Measurements from ENCODE around the gene NUFIP1. TPM values are rescaled to one million over a fixed set of nuclear protein-coding genes. Genes with fewer than 3 reads are reported as not detected.
"Not testable (repeated sequence)": the region's sequence is repeated elsewhere in the genome, so short reads cannot be mapped to it uniquely, and the experiment has no call there.

The NUFIP1 gene
- total RNA-seq (2012; rRNA removed) = 3.3 and 3.8 TPM in 2 replicates

DNA sequence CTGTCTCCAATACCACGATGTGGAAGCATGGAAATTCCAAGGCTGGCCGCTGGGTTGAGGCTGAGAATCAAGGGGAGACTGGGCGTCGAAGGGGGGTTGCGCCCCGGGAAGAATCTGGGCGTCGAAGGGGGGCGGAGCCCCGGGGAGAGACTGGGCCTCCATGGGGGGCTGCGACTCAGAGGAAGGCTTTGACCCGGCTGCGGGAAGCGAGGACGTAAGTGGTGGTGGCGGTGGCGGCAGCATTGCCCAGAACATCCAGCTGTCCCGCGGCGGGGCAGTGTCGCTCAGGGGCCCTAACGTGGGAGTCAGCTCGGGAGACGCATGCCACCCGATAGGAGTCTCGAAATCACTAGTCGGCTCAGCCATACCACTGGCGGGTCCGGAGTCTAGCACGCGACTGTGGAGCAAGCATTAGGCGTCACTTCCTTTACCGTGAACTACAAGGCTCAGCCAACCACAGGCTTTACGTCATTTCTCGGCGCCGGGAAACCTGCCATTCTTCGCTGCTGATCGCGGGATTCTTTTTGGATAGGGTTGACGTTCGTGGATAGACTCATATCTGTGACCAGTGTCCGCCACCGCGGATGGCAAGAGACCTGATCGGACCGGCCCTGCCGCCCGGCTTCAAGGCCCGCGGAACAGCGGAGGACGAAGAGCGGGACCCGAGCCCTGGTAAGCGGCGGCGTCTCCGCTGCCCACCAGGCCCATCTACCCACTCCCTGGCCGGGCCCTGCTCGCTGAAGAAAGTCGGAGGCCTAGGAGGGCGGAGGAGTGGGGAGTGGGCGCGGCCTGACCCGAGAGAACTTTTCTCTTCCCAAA, at the start of gene NUFIP1, which contains the start of gene GPALPP1:
TSS of gene NUFIP1 (minus strand) at position 401 of the 819 bp plus-strand sequence. CDS start at position 366, 35 bp downstream.
TSS of gene GPALPP1 (plus strand) at position 468 of the 819 bp plus-strand sequence. CDS start at position 585, 117 bp downstream.
- Histone ChIP-seq H3K4me1 (ENCODE audit: control insufficient read depth, insufficient read depth, low read length) (peaks cover 18% of the 10 kb centered on the region), H3K9me3 (replicated peaks; ENCODE audit: low read length) (no peaks in the 10 kb centered on the region), H3K27me3 (ENCODE audit: control insufficient read depth, insufficient read depth, low read length) (no peaks in the 10 kb centered on the region), H3K9ac (ENCODE audit: low read depth, low read length) (peak within 1 kb of the TSS; percentile 97), H3K4me3 (ENCODE audit: low read length) (peak within 1 kb of the TSS; percentile 92), H3K4me2 (ENCODE audit: low read length) (peak within 1 kb of the TSS; percentile 89), H3K36me3 (ENCODE audit: insufficient read depth, low read length) (peaks cover 8% of the 10 kb centered on the region)

DNA sequence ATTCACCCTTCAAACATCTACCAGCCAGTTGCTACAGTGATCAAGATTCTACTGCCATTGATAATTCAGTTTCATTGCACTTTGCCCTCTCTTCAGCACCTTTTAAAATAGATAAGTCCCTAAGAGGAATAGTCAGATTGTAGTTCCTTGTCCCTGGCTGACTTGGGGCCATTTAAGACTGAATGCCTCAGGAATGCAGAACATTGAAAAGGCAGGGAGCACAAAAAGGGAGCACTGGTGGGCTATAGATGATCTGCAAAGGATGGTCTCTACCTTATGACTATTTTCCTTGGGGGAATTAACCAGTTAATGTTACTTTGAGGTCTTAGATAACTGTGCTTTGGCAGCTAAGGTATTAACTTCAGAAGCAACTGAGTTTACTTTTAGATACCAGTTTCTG, 46.9 kb upstream of the NUFIP1 start:
- no peaks in the 10 kb centered on the region for H3K27me3 ChIP-seq (ENCODE audit: control insufficient read depth, insufficient read depth, low read length)

DNA sequence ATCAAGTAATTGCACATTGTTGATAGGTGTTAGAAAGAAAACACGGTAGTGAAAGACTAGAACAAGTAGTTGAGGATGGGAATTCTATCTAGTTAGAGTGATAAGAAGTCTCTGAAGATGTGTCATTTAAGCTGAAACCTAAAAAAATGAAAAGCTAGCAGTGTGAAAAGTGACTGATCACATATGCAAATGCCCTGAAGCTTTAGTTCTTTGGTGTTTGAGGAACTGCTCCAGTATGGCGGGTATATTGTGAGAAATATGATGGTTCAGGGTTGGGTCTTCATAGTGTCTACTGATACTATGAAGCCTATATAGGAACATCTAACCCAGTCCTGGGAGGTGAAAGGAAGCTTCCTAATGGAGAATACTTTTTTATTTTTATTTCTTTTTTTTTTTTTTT, 45.1 kb upstream of the NUFIP1 start:
- Histone ChIP-seq H3K4me3 (ENCODE audit: low read length) (no peak overlapping the region), H3K27me3 (ENCODE audit: control insufficient read depth, insufficient read depth, low read length) (no peaks in the 10 kb centered on the region), H3K4me1 (ENCODE audit: control insufficient read depth, insufficient read depth, low read length) (no peaks in the 10 kb centered on the region), H3K9me3 (replicated peaks; ENCODE audit: low read length) (no peaks in the 10 kb centered on the region), H3K9ac (ENCODE audit: low read depth, low read length) (no peak overlapping the region), H3K36me3 (ENCODE audit: insufficient read depth, low read length) (peaks cover 5% of the 10 kb centered on the region), H3K4me2 (ENCODE audit: low read length) (no peak overlapping the region)

More for the DNA sequence above, 46.9 kb upstream of the NUFIP1 start:
- peaks cover 5% of the 10 kb centered on the region for H3K36me3 ChIP-seq (ENCODE audit: insufficient read depth, low read length)
- peaks cover 5% of the 10 kb centered on the region for H3K4me1 ChIP-seq (ENCODE audit: control insufficient read depth, insufficient read depth, low read length)
- H3K4me2 ChIP-seq (ENCODE audit: low read length) = no peak overlapping the region
- H3K4me3 ChIP-seq (ENCODE audit: low read length) = no peak overlapping the region
- H3K9ac ChIP-seq (ENCODE audit: low read depth, low read length) = no peak overlapping the region
- no peaks in the 10 kb centered on the region for H3K9me3 ChIP-seq (replicated peaks; ENCODE audit: low read length)

DNA sequence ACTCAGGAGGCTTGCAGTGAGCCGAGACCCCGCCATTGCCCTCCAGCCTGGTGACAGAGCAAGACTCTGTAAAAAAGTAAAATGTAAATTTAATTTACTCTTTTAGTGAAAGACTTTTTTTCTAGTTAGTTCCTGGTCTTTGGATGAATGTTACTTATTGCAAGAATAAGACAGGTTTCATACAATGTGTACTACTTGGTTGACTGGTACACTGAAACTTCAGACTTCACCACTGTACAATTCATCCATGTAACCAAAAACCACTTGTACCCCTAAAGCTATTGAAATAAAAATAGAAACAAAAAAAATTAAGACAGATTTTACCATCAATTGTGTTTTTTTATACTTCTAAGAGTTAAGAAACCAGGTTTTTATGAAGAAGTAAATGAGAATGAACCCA, 35.6 kb upstream of the NUFIP1 start:
- no peaks in the 10 kb centered on the region for H3K27me3 ChIP-seq (ENCODE audit: control insufficient read depth, insufficient read depth, low read length)
- H3K9me3 ChIP-seq (replicated peaks; ENCODE audit: low read length) = no peaks in the 10 kb centered on the region
- H3K9ac ChIP-seq (ENCODE audit: low read depth, low read length) = no peak overlapping the region
- peaks cover 15% of the 10 kb centered on the region for H3K36me3 ChIP-seq (ENCODE audit: insufficient read depth, low read length)
- no peaks in the 10 kb centered on the region for H3K4me1 ChIP-seq (ENCODE audit: control insufficient read depth, insufficient read depth, low read length)
- H3K4me3 ChIP-seq (ENCODE audit: low read length) = no peak overlapping the region
- no peak overlapping the region for H3K4me2 ChIP-seq (ENCODE audit: low read length)

DNA sequence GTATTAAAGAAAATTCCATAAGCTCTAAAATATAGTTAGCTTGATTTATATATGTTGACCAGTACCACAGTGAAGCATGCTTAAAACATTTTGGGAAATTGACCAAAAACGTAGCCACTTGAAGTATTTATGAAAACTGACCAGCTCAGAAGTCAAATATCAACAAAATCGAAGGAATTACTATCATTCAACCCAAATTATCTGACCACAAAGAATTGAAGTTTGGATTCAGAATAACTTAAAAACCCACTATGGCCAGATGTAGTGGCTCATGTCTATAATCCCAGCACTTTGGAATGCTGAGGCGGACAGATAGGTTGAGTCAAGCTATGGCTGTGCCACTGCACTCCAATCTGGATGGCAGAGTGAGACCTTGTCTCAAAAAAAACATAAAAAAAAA, 32.0 kb upstream of the NUFIP1 start:
- H3K4me2 ChIP-seq (ENCODE audit: low read length) = no peak overlapping the region
- no peak overlapping the region for H3K9ac ChIP-seq (ENCODE audit: low read depth, low read length)
- H3K4me3 ChIP-seq (ENCODE audit: low read length) = no peak overlapping the region
- peaks cover 20% of the 10 kb centered on the region for H3K36me3 ChIP-seq (ENCODE audit: insufficient read depth, low read length)
- H3K4me1 ChIP-seq (ENCODE audit: control insufficient read depth, insufficient read depth, low read length) = no peaks in the 10 kb centered on the region
- H3K27me3 ChIP-seq (ENCODE audit: control insufficient read depth, insufficient read depth, low read length) = no peaks in the 10 kb centered on the region
- no peaks in the 10 kb centered on the region for H3K9me3 ChIP-seq (replicated peaks; ENCODE audit: low read length)

DNA sequence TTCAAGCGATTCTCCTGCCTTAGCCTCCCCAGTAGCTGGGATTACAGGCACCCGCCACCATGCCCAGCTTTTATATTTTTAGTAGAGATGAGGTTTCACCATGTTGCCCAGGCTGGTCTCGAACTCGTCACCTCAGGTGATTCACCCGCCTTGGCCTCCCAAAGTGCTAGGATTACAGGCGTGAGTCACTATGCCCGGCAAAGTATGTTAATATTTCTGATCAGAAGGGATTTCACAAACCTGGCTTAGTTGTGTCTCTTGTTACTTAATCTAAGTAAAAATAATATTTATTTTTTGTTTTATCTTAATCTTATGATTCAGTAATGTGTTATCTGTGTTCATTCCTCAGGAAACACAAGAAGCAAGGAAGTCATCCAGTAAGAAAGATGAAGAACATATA, 30.7 kb upstream of the NUFIP1 start:
- not testable (repeated sequence) for H3K4me3 ChIP-seq (ENCODE audit: low read length); H3K4me2 ChIP-seq (ENCODE audit: low read length); H3K27me3 ChIP-seq (ENCODE audit: control insufficient read depth, insufficient read depth, low read length); H3K9ac ChIP-seq (ENCODE audit: low read depth, low read length); H3K9me3 ChIP-seq (replicated peaks; ENCODE audit: low read length); H3K4me1 ChIP-seq (ENCODE audit: control insufficient read depth, insufficient read depth, low read length)
- H3K36me3 ChIP-seq (ENCODE audit: insufficient read depth, low read length) = peaks cover 20% of the 10 kb centered on the region

DNA sequence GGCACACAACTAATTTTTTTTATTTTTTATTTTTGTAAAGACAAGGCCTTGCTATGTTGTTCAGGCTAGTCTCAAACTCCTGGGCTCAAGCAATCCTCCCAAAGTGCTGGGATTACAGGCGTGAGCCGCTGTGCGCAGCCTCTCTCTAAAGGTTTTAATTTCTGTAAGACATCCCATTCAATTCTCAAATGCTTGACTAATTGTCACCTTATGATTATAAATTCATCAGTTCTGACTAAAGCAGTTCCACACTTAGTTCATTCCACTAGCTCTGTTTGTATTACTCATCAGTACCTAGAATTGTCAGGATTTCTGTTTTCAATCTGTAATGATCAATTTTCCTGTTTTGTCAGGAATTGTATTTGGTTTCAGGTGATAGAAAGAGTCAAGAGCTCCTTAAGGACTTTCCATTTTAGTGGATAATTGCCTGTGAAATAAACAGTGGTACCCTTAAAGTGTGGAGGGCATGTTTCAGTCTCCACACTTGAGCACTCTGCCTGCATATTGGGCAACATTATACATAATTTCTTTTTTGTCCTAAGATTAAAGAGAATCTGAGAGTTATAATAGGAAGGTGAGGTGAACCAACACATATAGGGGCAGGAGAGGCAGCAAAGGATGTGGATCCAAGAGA, 27.6 kb upstream of the NUFIP1 start:
- H3K4me2 ChIP-seq (ENCODE audit: low read length) = no peak overlapping the region
- H3K36me3 ChIP-seq (ENCODE audit: insufficient read depth, low read length) = peaks cover 22% of the 10 kb centered on the region
- no peak overlapping the region for H3K4me3 ChIP-seq (ENCODE audit: low read length)
- H3K27me3 ChIP-seq (ENCODE audit: control insufficient read depth, insufficient read depth, low read length) = no peaks in the 10 kb centered on the region
- no peaks in the 10 kb centered on the region for H3K9me3 ChIP-seq (replicated peaks; ENCODE audit: low read length)
- no peak overlapping the region for H3K9ac ChIP-seq (ENCODE audit: low read depth, low read length)
- no peaks in the 10 kb centered on the region for H3K4me1 ChIP-seq (ENCODE audit: control insufficient read depth, insufficient read depth, low read length)

DNA sequence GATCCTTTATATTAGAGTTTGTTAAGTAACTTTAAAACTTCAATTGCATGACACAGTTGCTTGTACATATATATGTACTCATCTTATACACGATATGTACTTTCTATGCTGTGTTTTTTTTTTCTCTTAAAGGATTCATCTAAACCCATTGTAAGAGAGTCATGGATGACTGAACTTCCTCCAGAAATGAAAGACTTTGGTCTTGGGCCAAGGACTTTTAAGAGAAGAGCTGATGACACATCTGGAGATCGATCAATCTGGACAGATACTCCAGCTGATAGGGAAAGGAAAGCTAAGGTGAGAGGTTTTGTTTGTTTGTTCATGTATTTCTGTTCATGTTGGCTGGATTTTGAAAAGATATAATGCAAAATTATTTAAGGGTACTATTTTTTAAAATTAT, 26.0 kb upstream of the NUFIP1 start:
- Histone ChIP-seq H3K4me1 (ENCODE audit: control insufficient read depth, insufficient read depth, low read length) (no peaks in the 10 kb centered on the region), H3K36me3 (ENCODE audit: insufficient read depth, low read length) (peaks cover 23% of the 10 kb centered on the region), H3K9ac (ENCODE audit: low read depth, low read length) (no peak overlapping the region), H3K4me3 (ENCODE audit: low read length) (no peak overlapping the region), H3K27me3 (ENCODE audit: control insufficient read depth, insufficient read depth, low read length) (no peaks in the 10 kb centered on the region), H3K4me2 (ENCODE audit: low read length) (no peak overlapping the region), H3K9me3 (replicated peaks; ENCODE audit: low read length) (no peaks in the 10 kb centered on the region)

DNA sequence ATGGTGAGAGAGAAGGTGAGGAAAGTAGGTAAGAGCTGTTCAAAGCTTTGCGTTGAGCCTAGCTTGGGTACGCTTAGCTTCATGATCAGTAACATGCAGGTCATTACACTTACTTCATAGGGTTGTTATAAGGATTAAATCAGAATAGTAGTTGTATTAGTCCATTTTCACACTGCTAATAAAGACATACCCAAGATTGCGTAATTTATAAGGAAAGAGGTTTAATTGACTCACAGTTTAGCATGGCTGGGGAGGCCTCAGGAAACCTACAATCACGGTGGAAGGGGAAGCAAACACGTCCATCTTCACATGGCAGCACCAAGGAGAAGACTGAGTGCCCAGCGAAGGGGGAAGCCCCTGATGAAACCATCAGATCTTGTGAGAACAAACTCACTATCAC, 21.9 kb upstream of the NUFIP1 start:
- H3K9me3 ChIP-seq (replicated peaks; ENCODE audit: low read length) = no peaks in the 10 kb centered on the region
- no peaks in the 10 kb centered on the region for H3K27me3 ChIP-seq (ENCODE audit: control insufficient read depth, insufficient read depth, low read length)
- H3K4me3 ChIP-seq (ENCODE audit: low read length) = no peak overlapping the region
- H3K9ac ChIP-seq (ENCODE audit: low read depth, low read length) = no peak overlapping the region
- H3K4me2 ChIP-seq (ENCODE audit: low read length) = no peak overlapping the region
- H3K4me1 ChIP-seq (ENCODE audit: control insufficient read depth, insufficient read depth, low read length) = no peaks in the 10 kb centered on the region
- H3K36me3 ChIP-seq (ENCODE audit: insufficient read depth, low read length) = peaks cover 33% of the 10 kb centered on the region

DNA sequence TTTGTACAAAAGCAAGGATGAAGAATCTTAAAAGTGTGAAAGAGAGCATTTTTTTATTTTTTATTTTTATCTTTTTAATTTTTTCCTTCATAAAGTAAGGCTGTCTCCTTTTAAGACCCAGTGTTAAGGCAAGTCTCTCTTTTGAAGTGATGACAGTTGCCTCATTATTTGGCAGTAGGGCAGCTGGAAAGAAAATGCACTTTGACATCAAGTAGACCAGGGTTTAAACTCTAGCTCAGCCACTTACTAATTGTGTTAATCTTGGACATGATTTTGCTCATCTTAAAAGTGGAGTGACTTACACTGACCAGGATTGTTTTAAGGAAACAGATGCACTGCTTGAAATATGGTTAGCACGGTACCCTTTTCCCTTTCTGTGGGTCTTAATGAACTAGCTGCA, 18.6 kb upstream of the NUFIP1 start:
- H3K4me2 ChIP-seq (ENCODE audit: low read length) = no peak overlapping the region
- H3K4me3 ChIP-seq (ENCODE audit: low read length) = no peak overlapping the region
- H3K9me3 ChIP-seq (replicated peaks; ENCODE audit: low read length) = no peaks in the 10 kb centered on the region
- no peaks in the 10 kb centered on the region for H3K27me3 ChIP-seq (ENCODE audit: control insufficient read depth, insufficient read depth, low read length)
- H3K4me1 ChIP-seq (ENCODE audit: control insufficient read depth, insufficient read depth, low read length) = no peaks in the 10 kb centered on the region
- peaks cover 31% of the 10 kb centered on the region for H3K36me3 ChIP-seq (ENCODE audit: insufficient read depth, low read length)
- no peak overlapping the region for H3K9ac ChIP-seq (ENCODE audit: low read depth, low read length)

DNA sequence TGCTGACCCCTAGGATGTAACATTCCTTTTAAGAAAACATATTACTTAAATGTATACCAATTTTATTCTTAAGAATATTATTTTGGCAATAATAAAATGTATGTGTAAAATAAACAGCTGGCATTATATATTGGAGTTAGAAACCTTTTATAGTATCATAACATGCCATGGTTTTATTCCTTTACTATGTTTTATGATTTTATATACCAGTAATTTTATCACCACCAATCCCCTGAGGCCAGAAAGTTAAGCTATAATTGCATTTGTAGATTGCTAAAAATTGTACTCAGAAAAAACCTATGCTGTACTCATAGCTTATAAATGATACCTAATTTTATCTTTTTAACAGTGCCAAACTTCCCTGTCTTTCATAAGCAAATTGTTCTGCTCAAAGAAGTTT, 18.0 kb upstream of the NUFIP1 start:
- Histone ChIP-seq H3K27me3 (ENCODE audit: control insufficient read depth, insufficient read depth, low read length) (no peaks in the 10 kb centered on the region), H3K4me3 (ENCODE audit: low read length) (no peak overlapping the region), H3K4me1 (ENCODE audit: control insufficient read depth, insufficient read depth, low read length) (no peaks in the 10 kb centered on the region), H3K4me2 (ENCODE audit: low read length) (no peak overlapping the region), H3K9me3 (replicated peaks; ENCODE audit: low read length) (no peaks in the 10 kb centered on the region), H3K36me3 (ENCODE audit: insufficient read depth, low read length) (peaks cover 34% of the 10 kb centered on the region), H3K9ac (ENCODE audit: low read depth, low read length) (no peak overlapping the region)
